Measurements from ENCODE around the gene C21orf58.

DNA sequence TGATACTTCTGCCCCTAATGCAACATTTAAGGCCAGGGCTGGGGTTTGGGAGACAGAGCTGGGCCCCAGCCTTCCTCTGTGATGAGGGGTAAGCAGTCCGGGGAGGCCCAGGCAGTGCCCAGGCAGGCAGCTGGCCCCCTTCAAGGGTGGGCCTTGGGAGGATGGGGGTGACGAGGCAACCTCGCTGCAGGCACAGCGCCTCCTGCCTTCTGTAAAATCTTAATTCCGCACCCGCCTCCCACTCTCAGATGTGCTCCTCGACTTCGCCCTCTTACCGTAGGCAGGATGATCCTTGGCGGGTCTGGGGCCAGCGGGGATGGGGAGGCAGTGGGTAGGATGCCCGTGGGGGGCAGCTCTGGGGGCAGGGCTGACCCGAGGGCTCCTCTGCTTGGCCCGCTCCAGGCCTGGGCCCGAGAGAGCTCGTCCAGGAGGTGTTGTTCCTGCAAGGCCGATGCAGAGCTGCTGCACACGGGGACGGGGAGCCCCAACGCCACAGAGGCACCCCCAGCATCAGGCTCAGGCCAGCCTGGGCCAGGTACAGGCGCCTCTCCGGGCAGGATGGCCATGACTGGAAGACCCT lies 9.1 kb downstream of the C21orf58 start:
- TF ChIP-seq, protein P1, sequence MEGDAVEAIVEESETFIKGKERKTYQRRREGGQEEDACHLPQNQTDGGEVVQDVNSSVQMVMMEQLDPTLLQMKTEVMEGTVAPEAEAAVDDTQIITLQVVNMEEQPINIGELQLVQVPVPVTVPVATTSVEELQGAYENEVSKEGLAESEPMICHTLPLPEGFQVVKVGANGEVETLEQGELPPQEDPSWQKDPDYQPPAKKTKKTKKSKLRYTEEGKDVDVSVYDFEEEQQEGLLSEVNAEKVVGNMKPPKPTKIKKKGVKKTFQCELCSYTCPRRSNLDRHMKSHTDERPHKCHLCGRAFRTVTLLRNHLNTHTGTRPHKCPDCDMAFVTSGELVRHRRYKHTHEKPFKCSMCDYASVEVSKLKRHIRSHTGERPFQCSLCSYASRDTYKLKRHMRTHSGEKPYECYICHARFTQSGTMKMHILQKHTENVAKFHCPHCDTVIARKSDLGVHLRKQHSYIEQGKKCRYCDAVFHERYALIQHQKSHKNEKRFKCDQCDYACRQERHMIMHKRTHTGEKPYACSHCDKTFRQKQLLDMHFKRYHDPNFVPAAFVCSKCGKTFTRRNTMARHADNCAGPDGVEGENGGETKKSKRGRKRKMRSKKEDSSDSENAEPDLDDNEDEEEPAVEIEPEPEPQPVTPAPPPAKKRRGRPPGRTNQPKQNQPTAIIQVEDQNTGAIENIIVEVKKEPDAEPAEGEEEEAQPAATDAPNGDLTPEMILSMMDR (IDR thresholded peaks at IDR 0.05): no peak
- TF ChIP-seq POLR2A (IDR thresholded peaks at IDR 0.05): no peak
